ENCODE measurements around the gene TRIM33.
A peak's percentile ranks its signal among the peaks of the same experiment; 100 is the strongest.

TRIM33 gene

GRCh38 chr1:114355240-114355639 is 155.8 kb downstream of the TRIM33 start:
- no peak for DNase-seq (ENCODE audit: low read depth)
- no peak overlapping the region for H3K4me3 ChIP-seq (ENCODE audit: control insufficient read depth, low read depth, low read length)
- TF ChIP-seq, protein P1, sequence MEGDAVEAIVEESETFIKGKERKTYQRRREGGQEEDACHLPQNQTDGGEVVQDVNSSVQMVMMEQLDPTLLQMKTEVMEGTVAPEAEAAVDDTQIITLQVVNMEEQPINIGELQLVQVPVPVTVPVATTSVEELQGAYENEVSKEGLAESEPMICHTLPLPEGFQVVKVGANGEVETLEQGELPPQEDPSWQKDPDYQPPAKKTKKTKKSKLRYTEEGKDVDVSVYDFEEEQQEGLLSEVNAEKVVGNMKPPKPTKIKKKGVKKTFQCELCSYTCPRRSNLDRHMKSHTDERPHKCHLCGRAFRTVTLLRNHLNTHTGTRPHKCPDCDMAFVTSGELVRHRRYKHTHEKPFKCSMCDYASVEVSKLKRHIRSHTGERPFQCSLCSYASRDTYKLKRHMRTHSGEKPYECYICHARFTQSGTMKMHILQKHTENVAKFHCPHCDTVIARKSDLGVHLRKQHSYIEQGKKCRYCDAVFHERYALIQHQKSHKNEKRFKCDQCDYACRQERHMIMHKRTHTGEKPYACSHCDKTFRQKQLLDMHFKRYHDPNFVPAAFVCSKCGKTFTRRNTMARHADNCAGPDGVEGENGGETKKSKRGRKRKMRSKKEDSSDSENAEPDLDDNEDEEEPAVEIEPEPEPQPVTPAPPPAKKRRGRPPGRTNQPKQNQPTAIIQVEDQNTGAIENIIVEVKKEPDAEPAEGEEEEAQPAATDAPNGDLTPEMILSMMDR (conservative IDR thresholded peaks at IDR 0.05; ENCODE audit: control insufficient read depth, insufficient read depth, low read depth, low read length): no peak

GRCh38 chr1:114353262-114353661 is 157.7 kb downstream of the TRIM33 start:
- H3K4me3 ChIP-seq (ENCODE audit: control insufficient read depth, low read depth, low read length): no peak overlapping the region
- peak; percentile 73 for DNase-seq (ENCODE audit: low read depth)

DNA sequence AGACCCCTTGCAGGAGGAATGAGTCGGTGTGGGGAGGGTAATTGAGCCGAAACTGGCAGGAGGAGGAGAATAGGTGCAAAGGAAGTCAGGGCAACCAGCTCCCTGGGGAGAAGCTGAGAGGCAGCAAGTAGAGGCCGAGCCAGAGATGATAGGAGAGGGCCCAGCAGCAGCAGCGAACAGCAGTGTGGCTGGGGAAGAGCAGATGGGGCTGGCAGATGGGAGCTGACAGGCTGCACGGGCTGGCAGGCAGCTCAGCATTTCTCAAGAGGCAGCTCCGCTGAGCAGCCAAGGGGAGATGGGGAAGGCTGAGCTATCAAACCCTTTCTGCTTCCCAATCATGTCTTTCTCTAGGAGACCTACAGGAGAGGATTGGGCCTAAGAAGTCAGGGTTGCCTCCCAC is 158.2 kb downstream of the TRIM33 start:
- no peak for DNase-seq (ENCODE audit: low read depth)
- no peak overlapping the region for H3K4me3 ChIP-seq (ENCODE audit: control insufficient read depth, low read depth, low read length)
- TF ChIP-seq, protein P1 (conservative IDR thresholded peaks at IDR 0.05; ENCODE audit: control insufficient read depth, insufficient read depth, low read depth, low read length): no peak

More at GRCh38 chr1:114353262-114353661, 157.7 kb downstream of the TRIM33 start:
- TF ChIP-seq, protein P1 (conservative IDR thresholded peaks at IDR 0.05; ENCODE audit: control insufficient read depth, insufficient read depth, low read depth, low read length): no peak

- TF ChIP-seq, protein P1 (conservative IDR thresholded peaks at IDR 0.05; ENCODE audit: control insufficient read depth, insufficient read depth, low read depth, low read length): no peak
- H3K4me3 ChIP-seq (ENCODE audit: control insufficient read depth, low read depth, low read length): no peak overlapping the region
- DNase-seq (ENCODE audit: low read depth): no peak
These were observed 160.1 kb downstream of the TRIM33 start for GRCh38 chr1:114350731-114351445.

DNA sequence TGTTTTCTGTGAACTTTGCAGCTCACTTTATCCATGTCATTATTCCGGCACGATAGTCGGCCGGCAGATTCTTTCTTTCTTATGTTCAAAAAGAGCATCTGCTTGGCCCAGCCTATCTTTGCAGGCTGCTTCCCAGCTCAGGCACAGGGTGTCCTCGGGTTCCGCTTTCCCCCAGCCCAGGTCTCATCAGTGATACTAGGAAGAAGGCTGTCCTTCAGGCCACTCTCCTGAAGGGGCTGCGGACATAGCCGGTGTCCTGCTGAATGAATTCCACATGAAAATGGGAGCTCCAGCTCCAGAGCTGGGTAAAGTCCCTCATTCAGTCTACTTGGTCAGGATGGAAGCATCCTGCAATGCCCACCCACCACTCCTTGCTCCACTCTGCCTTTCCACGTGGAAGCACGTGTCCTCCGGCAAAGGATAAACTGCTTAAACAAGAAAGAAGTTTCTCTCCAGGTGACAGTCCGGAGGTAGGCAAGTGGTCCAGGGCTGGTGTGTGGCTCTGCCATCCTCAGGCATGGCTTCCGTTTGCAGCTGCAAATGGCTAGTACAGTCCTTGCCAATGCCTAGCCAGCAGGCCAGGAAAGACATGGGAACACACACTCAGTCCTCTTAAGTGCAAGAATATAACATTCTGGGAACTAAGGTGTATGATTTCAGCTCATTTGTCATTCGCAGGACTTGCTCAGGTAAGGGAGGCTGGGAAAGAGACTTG is 161.0 kb downstream of the TRIM33 start:
- no peak overlapping the region for H3K4me3 ChIP-seq (ENCODE audit: control insufficient read depth, low read depth, low read length)
- no peak for DNase-seq (ENCODE audit: low read depth)
- TF ChIP-seq, protein P1 (conservative IDR thresholded peaks at IDR 0.05; ENCODE audit: control insufficient read depth, insufficient read depth, low read depth, low read length): no peak

DNA sequence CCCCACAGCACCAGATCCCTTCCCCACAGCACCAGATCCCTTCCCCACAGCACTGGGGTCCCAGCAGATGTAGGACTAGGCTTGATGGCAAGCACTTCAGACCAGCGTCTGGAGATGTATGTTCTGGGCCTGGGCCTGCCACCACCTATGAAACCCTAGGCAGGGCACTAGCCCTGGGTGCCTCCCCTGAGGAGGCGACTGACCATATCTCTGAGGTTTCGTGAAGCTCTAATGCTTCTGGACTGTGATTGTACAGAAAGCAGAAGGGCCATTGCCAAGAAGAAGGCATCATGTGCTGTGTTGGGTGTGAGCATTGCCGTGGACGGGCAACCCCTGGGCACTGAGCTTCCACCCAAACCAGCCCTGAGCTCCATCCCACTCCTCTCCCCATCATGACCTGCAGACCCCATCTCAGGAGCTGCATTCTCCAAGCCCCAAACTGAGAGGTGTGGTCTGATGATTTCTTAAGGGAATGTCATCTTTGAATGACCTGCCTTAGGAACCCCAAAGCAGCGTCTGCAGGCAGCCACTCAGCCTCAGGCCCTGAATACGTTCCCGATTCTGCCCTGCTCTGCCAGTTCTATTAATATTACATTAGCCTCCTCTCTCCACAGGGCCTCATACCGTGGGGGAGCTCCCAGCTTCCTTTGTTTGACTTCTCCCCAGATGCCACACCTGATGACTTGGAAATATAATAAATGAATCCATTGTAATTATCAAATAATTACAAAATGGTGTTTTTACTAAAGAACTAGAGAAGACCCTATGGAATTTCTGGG is 163.4 kb downstream of the TRIM33 start:
- H3K4me3 ChIP-seq (ENCODE audit: control insufficient read depth, low read depth, low read length): no peak overlapping the region
- TF ChIP-seq, protein P1 (conservative IDR thresholded peaks at IDR 0.05; ENCODE audit: control insufficient read depth, insufficient read depth, low read depth, low read length): no peak
- no peak for DNase-seq (ENCODE audit: low read depth)

All from fibroblast of mammary gland (primary cell).